ENCODE measurements around the gene MTHFSD.

MTHFSD gene

GRCh38 chr16:86499889-86500707, 54.9 kb downstream of the MTHFSD start:
- Histone ChIP-seq H3K27ac (ENCODE audit: low read length) (no peak overlapping the region), H3K9me3 (replicated peaks; ENCODE audit: insufficient read depth, low read length) (no peaks in the 10 kb centered on the region), H3F3A (ENCODE audit: insufficient read depth, low read length) (no peaks in the 10 kb centered on the region), H2AFZ (ENCODE audit: low read length) (no peak overlapping the region), H3K9ac (ENCODE audit: low read length) (no peak overlapping the region), H3K9me2 (replicated peaks; ENCODE audit: insufficient read depth, low read length) (no peaks in the 10 kb centered on the region), H3K4me1 (ENCODE audit: low read length) (no peaks in the 10 kb centered on the region), H3K4me2 (ENCODE audit: low read depth, low read length) (no peak overlapping the region), H4K20me1 (ENCODE audit: insufficient read depth, low read length) (no peaks in the 10 kb centered on the region), H3K27me3 (replicated peaks; ENCODE audit: insufficient read depth, low read length) (peaks cover 74% of the 10 kb centered on the region), H3K4me3 (ENCODE audit: low read length) (no peak overlapping the region), H3K79me2 (ENCODE audit: low read length) (no peaks in the 10 kb centered on the region), H3K36me3 (replicated peaks; ENCODE audit: insufficient read depth, low read length) (no peaks in the 10 kb centered on the region)
- TF ChIP-seq EZH2phosphoT487 (IDR thresholded peaks at IDR 0.05; ENCODE audit: low read length) (no peak), EZH2 (optimal IDR thresholded peaks at IDR 0.05; ENCODE audit: low read depth, low read length) (no peak), CTCF (IDR thresholded peaks at IDR 0.05; ENCODE audit: low read length) (no peak)
- DNase-seq: no peak

GRCh38 chr16:86499440-86499786, 55.6 kb downstream of the MTHFSD start:
- no peaks in the 10 kb centered on the region for H3F3A ChIP-seq (ENCODE audit: insufficient read depth, low read length)
- DNase-seq: no peak
- H3K79me2 ChIP-seq (ENCODE audit: low read length): no peaks in the 10 kb centered on the region
- H2AFZ ChIP-seq (ENCODE audit: low read length): no peak overlapping the region
- peaks cover 70% of the 10 kb centered on the region for H3K27me3 ChIP-seq (replicated peaks; ENCODE audit: insufficient read depth, low read length)
- H3K4me2 ChIP-seq (ENCODE audit: low read depth, low read length): no peak overlapping the region
- H3K9ac ChIP-seq (ENCODE audit: low read length): no peak overlapping the region
- no peaks in the 10 kb centered on the region for H4K20me1 ChIP-seq (ENCODE audit: insufficient read depth, low read length)
- TF ChIP-seq EZH2phosphoT487 (IDR thresholded peaks at IDR 0.05; ENCODE audit: low read length) (no peak), CTCF (IDR thresholded peaks at IDR 0.05; ENCODE audit: low read length) (no peak), EZH2 (optimal IDR thresholded peaks at IDR 0.05; ENCODE audit: low read depth, low read length) (no peak)
- H3K4me3 ChIP-seq (ENCODE audit: low read length): no peak overlapping the region
- H3K9me2 ChIP-seq (replicated peaks; ENCODE audit: insufficient read depth, low read length): no peaks in the 10 kb centered on the region
- no peaks in the 10 kb centered on the region for H3K36me3 ChIP-seq (replicated peaks; ENCODE audit: insufficient read depth, low read length)
- no peak overlapping the region for H3K27ac ChIP-seq (ENCODE audit: low read length)
- H3K4me1 ChIP-seq (ENCODE audit: low read length): no peaks in the 10 kb centered on the region
- H3K9me3 ChIP-seq (replicated peaks; ENCODE audit: insufficient read depth, low read length): no peaks in the 10 kb centered on the region

GRCh38 chr16:86498671-86499439, 56.2 kb downstream of the MTHFSD start:
- Histone ChIP-seq H3F3A (ENCODE audit: insufficient read depth, low read length) (no peaks in the 10 kb centered on the region), H3K4me1 (ENCODE audit: low read length) (no peaks in the 10 kb centered on the region), H4K20me1 (ENCODE audit: insufficient read depth, low read length) (no peaks in the 10 kb centered on the region), H2AFZ (ENCODE audit: low read length) (no peak overlapping the region), H3K27ac (ENCODE audit: low read length) (no peak overlapping the region), H3K27me3 (replicated peaks; ENCODE audit: insufficient read depth, low read length) (peaks cover 67% of the 10 kb centered on the region), H3K36me3 (replicated peaks; ENCODE audit: insufficient read depth, low read length) (no peaks in the 10 kb centered on the region), H3K9ac (ENCODE audit: low read length) (no peak overlapping the region), H3K9me2 (replicated peaks; ENCODE audit: insufficient read depth, low read length) (no peaks in the 10 kb centered on the region), H3K79me2 (ENCODE audit: low read length) (no peaks in the 10 kb centered on the region), H3K4me2 (ENCODE audit: low read depth, low read length) (no peak overlapping the region), H3K9me3 (replicated peaks; ENCODE audit: insufficient read depth, low read length) (no peaks in the 10 kb centered on the region), H3K4me3 (ENCODE audit: low read length) (no peak overlapping the region)
- DNase-seq: no peak
- TF ChIP-seq EZH2phosphoT487 (IDR thresholded peaks at IDR 0.05; ENCODE audit: low read length) (no peak), EZH2 (optimal IDR thresholded peaks at IDR 0.05; ENCODE audit: low read depth, low read length) (no peak), CTCF (IDR thresholded peaks at IDR 0.05; ENCODE audit: low read length) (no peak)

All from MM.1S (cell line).